Transverse colon (tissue), 4 donors: ENCODE measurements around the gene HMCN1. TPM values are rescaled to one million over a fixed set of nuclear protein-coding genes. Genes with fewer than 3 reads are reported as not detected.

Experiments
- DNase-seq: peaks from one replicate; pipeline ENCODE4 v3.0.0-alpha.2; 2019
- H3K27ac ChIP-seq, 4 donors: fragments of 200-600 bp; sonication (generic); 2 replicates each; pipeline ENCODE4 v1.5.1; 2016 to 2018; ENCODE audit warnings: inconsistent platforms in 4 of 4
- H3K27me3 ChIP-seq: fragments of 200-600 bp; sonication (generic); 2 replicates; pipeline ENCODE4 v1.5.1; 2017; ENCODE audit warnings: inconsistent platforms
- H3K36me3 ChIP-seq, 4 donors: fragments of 200-600 bp; sonication (generic); 2 replicates each; pipeline ENCODE4 v1.5.1; 2017 to 2019; ENCODE audit warnings: inconsistent platforms in 4 of 4
- H3K4me1 ChIP-seq, 4 donors: fragments of 200-600 bp; sonication (generic); 2 replicates each; pipeline ENCODE4 v1.5.1; 2017 to 2020; ENCODE audit warnings: inconsistent platforms in 4 of 4
- H3K4me3 ChIP-seq, 4 donors: fragments of 200-600 bp; sonication (generic); 1 replicate in 1 of 4; 2 replicates in 3 of 4; pipeline versions ENCODE4 v1.5.1 to v1.6.1; 2017 to 2019; ENCODE audit warnings: inconsistent platforms in 4 of 4
- H3K9me3 ChIP-seq, 2 donors: fragments of 200-600 bp; sonication (generic); 2 replicates each; pipeline ENCODE4 v1.5.1; 2017 to 2019; ENCODE audit warnings: inconsistent platforms in 2 of 2
- EP300 ChIP-seq: sonication (generic); formaldehyde crosslinking; IDR thresholded peaks from one replicate; pipeline ENCODE4 v1.6.1; 2017; ENCODE audit warnings: antibody characterized with exemption, low read depth
- POLR2A ChIP-seq: fragments of 450-650 bp; IDR thresholded peaks from one replicate; pipeline ENCODE4 v1.6.1; 2016; ENCODE audit warnings: antibody characterized with exemption, mild to moderate bottlenecking, moderate library complexity
- POLR2AphosphoS5 ChIP-seq, 3 donors: sonication (generic); formaldehyde crosslinking; IDR thresholded peaks; one replicate each; pipeline ENCODE4 v1.6.1; 2016; ENCODE audit warnings: antibody characterized with exemption in 3 of 3
- WGBS, 2 donors: methylation state at CpG; one replicate each; pipeline ENCODE4 v1.1.5; 2018; ENCODE audit warnings: low coverage in 1 of 2; 5-methylcytosine and 5-hydroxymethylcytosine counted together
- in situ Hi-C, 4 donors: fragments of 200-750 bp; cut with MboI; loops; one replicate each; pipeline versions ENCODE4 v1.15.0 to v1.15.1; 2017; ENCODE audit warnings: low sequenced_read_pairs in 3 of 4, low pct_ligation_motif_present in 1 of 4, low pct_unique_long_range_greater_than_20kb in 1 of 4
- intact Hi-C: fragments of 100-400 bp; cut with DNase I; formaldehyde crosslinking; loops from one replicate; pipeline ENCODE4 v1.15.1; 2023; ENCODE audit warnings: low total_unique reads
- total RNA-seq, 4 donors: library from RNA; depleted of rRNA; stranded (reverse); fragments of >200 nt; gene quantifications; one replicate each; pipeline ENCODE4 v1.1.0, GENCODE V29; 2016
- TF ChIP-seq, protein P1 (sequence below), 5 experiments: fragments of 200-600 bp in 3 of 5; fragments of 450-650 bp in 2 of 5; sonication (generic) in 3 of 5; IDR thresholded peaks; 1 replicate in 2 of 5; 2 replicates in 3 of 5; pipeline ENCODE4 v1.5.1; 2016 to 2017; ENCODE audit warnings: antibody characterized with exemption in 5 of 5, inconsistent platforms in 3 of 5, mild to moderate bottlenecking in 2 of 5, moderate library complexity in 1 of 5

HMCN1 gene
- total RNA-seq, 4 donors from 2014 or later, result 1.1 to 2.7 (median 2.1) TPM

- TF ChIP-seq, protein P1, sequence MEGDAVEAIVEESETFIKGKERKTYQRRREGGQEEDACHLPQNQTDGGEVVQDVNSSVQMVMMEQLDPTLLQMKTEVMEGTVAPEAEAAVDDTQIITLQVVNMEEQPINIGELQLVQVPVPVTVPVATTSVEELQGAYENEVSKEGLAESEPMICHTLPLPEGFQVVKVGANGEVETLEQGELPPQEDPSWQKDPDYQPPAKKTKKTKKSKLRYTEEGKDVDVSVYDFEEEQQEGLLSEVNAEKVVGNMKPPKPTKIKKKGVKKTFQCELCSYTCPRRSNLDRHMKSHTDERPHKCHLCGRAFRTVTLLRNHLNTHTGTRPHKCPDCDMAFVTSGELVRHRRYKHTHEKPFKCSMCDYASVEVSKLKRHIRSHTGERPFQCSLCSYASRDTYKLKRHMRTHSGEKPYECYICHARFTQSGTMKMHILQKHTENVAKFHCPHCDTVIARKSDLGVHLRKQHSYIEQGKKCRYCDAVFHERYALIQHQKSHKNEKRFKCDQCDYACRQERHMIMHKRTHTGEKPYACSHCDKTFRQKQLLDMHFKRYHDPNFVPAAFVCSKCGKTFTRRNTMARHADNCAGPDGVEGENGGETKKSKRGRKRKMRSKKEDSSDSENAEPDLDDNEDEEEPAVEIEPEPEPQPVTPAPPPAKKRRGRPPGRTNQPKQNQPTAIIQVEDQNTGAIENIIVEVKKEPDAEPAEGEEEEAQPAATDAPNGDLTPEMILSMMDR (IDR thresholded peaks at IDR 0.05), result peak in 1 of 5 experiments; percentile 11
- TF ChIP-seq POLR2A, result no peak
- no peak overlapping the region for H3K4me3 ChIP-seq
- intact Hi-C loops (no loop called here), in situ Hi-C loops (loop anchor here in 2 of 4 donors (25.0 kb wide), 1 partner anchor 391 kb away; no protein-coding TSS in a partner anchor)
- no peak overlapping the region for H3K27ac ChIP-seq
- no peaks in the 10 kb centered on the region for H3K9me3 ChIP-seq
- no peaks in the 10 kb centered on the region for H3K27me3 ChIP-seq
- H3K4me1 ChIP-seq, result no peaks in the 10 kb centered on the region
- H3K36me3 ChIP-seq, result no peaks in the 10 kb centered on the region
- WGBS, 2 donors, result 84 to 94% methylated on average over 3 of the region's 3 CpGs
- DNase-seq, result no peak
These were observed 87.6 kb downstream of the HMCN1 start for GRCh38 chr1:185821612-185822385.

- 78 to 83% methylated on average over 2 of the region's 2 CpGs for WGBS, 2 donors
- intact Hi-C loops, result no loop called here
These were observed 89.3 kb downstream of the HMCN1 start for GRCh38 chr1:185823467-185823866.

GRCh38 chr1:185824106-185824505 lies 89.9 kb downstream of the HMCN1 start:
- 56 to 57% methylated on average over 1 of the region's 1 CpG for WGBS, 2 donors
- DNase-seq, result no peak
- H3K27me3 ChIP-seq, result no peaks in the 10 kb centered on the region
- no peak overlapping the region for H3K27ac ChIP-seq
- in situ Hi-C loops, result loop anchor here in 2 of 4 donors (25.0 kb wide), 1 partner anchor 388 kb away; no protein-coding TSS in a partner anchor
- no peak overlapping the region for H3K4me3 ChIP-seq
- no peaks in the 10 kb centered on the region for H3K36me3 ChIP-seq
- intact Hi-C loops, result no loop called here
- no peaks in the 10 kb centered on the region for H3K4me1 ChIP-seq
- TF ChIP-seq, protein P1 (IDR thresholded peaks at IDR 0.05), result no peak
- no peak for TF ChIP-seq EP300
- no peaks in the 10 kb centered on the region for H3K9me3 ChIP-seq

More at GRCh38 chr1:185823467-185823866, 89.3 kb downstream of the HMCN1 start:
- TF ChIP-seq, protein P1 (IDR thresholded peaks at IDR 0.05), result no peak
- TF ChIP-seq EP300, result no peak
- TF ChIP-seq POLR2A, result no peak
- TF ChIP-seq POLR2AphosphoS5 (IDR thresholded peaks at IDR 0.05), result no peak
- H3K36me3 ChIP-seq, result no peaks in the 10 kb centered on the region
- H3K27me3 ChIP-seq, result no peaks in the 10 kb centered on the region
- H3K4me1 ChIP-seq, result no peaks in the 10 kb centered on the region
- no peaks in the 10 kb centered on the region for H3K9me3 ChIP-seq
- in situ Hi-C loops, result loop anchor here in 2 of 4 donors (25.0 kb wide), 1 partner anchor 389 kb away; no protein-coding TSS in a partner anchor
- DNase-seq, result no peak
- no peak overlapping the region for H3K27ac ChIP-seq
- no peak overlapping the region for H3K4me3 ChIP-seq

DNA sequence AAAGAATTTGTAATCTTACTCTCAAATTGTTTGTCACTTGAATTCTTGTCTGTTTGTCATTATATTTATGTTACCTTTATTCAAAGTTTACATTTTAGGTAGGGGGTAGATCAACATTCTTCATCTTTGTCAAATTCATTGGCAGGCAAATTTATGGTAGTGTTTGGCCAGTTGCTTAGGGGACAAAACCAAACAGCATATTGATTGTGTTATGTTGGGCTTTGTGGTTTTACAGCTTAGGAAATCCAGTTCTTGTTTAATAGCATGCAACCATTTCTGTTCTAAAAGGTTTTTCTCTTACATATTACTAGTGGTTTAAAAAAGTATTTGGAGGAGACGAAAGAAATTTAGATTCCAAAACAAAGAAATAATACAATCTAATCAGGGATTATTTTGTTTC lies 91.4 kb downstream of the HMCN1 start:
- no peaks in the 10 kb centered on the region for H3K27me3 ChIP-seq
- WGBS, 2 donors, result 75 to 80% methylated on average over 1 of the region's 1 CpG
- no peaks in the 10 kb centered on the region for H3K4me1 ChIP-seq
- H3K9me3 ChIP-seq, result no peaks in the 10 kb centered on the region
- H3K27ac ChIP-seq, result no peak overlapping the region
- H3K36me3 ChIP-seq, result no peaks in the 10 kb centered on the region
- no peak overlapping the region for H3K4me3 ChIP-seq
- in situ Hi-C loops, result no loop called here
- intact Hi-C loops, result no loop called here
- DNase-seq, result no peak
- TF ChIP-seq POLR2AphosphoS5 (IDR thresholded peaks at IDR 0.05) (no peak), POLR2A (no peak), EP300 (no peak)
- TF ChIP-seq, protein P1 (IDR thresholded peaks at IDR 0.05), result no peak
